Nephron progenitor cell (in vitro differentiated cells): Measurements from ENCODE around the gene CEMIP.

Source experiments
- DNase-seq: peaks from one replicate; pipeline ENCODE4 v3.0.0; 2021
- H3K27ac Mint-ChIP-seq: 2 replicates; pipeline ENCODE4 v1.8.0; 2021; ENCODE audit warnings: mild to moderate bottlenecking, moderate library complexity, mixed read lengths
- H3K27me3 Mint-ChIP-seq: 2 replicates; pipeline ENCODE4 v1.8.0; 2021; ENCODE audit warnings: mild to moderate bottlenecking, low read depth, mixed read lengths; ENCODE audit not compliant: poor library complexity
- H3K36me3 Mint-ChIP-seq: 2 replicates; pipeline ENCODE4 v1.8.0; 2021; ENCODE audit warnings: low read depth, mixed read lengths
- H3K4me1 Mint-ChIP-seq: 2 replicates; pipeline ENCODE4 v1.8.0; 2021; ENCODE audit warnings: mixed read lengths
- H3K4me3 Mint-ChIP-seq: 2 replicates; pipeline ENCODE4 v1.8.0; 2021; ENCODE audit warnings: mild to moderate bottlenecking, moderate library complexity, mixed read lengths
- H3K9me3 Mint-ChIP-seq: 2 replicates; pipeline ENCODE4 v1.8.0; 2021; ENCODE audit warnings: mild to moderate bottlenecking, moderate library complexity, mixed read lengths
- CTCF ChIP-seq: fragments of 200-600 bp; sonication (generic); IDR thresholded peaks from 2 replicates; pipeline ENCODE4 v1.5.0; 2021; ENCODE audit warnings: antibody characterized with exemption

Gene CEMIP

GRCh38 chr15:80895965-80896364, 116.8 kb downstream of the CEMIP start:
- Mint-ChIP-seq H3K27ac (no peak overlapping the region), H3K27me3 (peaks cover 8% of the 10 kb centered on the region), H3K4me1 (peaks cover 3% of the 10 kb centered on the region), H3K4me3 (no peak overlapping the region), H3K36me3 (peaks cover 15% of the 10 kb centered on the region), H3K9me3 (peaks cover 11% of the 10 kb centered on the region)
- no peak for TF ChIP-seq CTCF
- no peak for DNase-seq

GRCh38 chr15:80898040-80898439, 118.9 kb downstream of the CEMIP start:
- Mint-ChIP-seq H3K4me3 (no peak overlapping the region), H3K36me3 (peaks cover 16% of the 10 kb centered on the region), H3K27ac (no peak overlapping the region), H3K9me3 (peaks cover 11% of the 10 kb centered on the region), H3K27me3 (peaks cover 8% of the 10 kb centered on the region), H3K4me1 (peaks cover 12% of the 10 kb centered on the region)
- TF ChIP-seq CTCF, result no peak
- no peak for DNase-seq

- DNase-seq, result no peak
- Mint-ChIP-seq H3K36me3 (peaks cover 21% of the 10 kb centered on the region), H3K27me3 (peaks cover 13% of the 10 kb centered on the region), H3K4me3 (no peak overlapping the region), H3K9me3 (no peaks in the 10 kb centered on the region), H3K27ac (peak overlapping the region; percentile 62), H3K4me1 (peaks cover 53% of the 10 kb centered on the region)
- no peak for TF ChIP-seq CTCF
These were observed 123.2 kb downstream of the CEMIP start for GRCh38 chr15:80902298-80902801.

GRCh38 chr15:80904998-80905397, 125.8 kb downstream of the CEMIP start:
- peaks cover 7% of the 10 kb centered on the region for H3K9me3 Mint-ChIP-seq
- peaks cover 53% of the 10 kb centered on the region for H3K4me1 Mint-ChIP-seq
- H3K27me3 Mint-ChIP-seq, result peaks cover 9% of the 10 kb centered on the region
- peak overlapping the region; percentile 44 for H3K4me3 Mint-ChIP-seq
- TF ChIP-seq CTCF, result no peak
- H3K27ac Mint-ChIP-seq, result peak overlapping the region; percentile 13
- H3K36me3 Mint-ChIP-seq, result peaks cover 40% of the 10 kb centered on the region
- DNase-seq, result no peak

- Mint-ChIP-seq H3K27ac (peak overlapping the region; percentile 64), H3K36me3 (peaks cover 47% of the 10 kb centered on the region), H3K4me1 (peaks cover 53% of the 10 kb centered on the region), H3K9me3 (peaks cover 7% of the 10 kb centered on the region), H3K27me3 (peaks cover 4% of the 10 kb centered on the region), H3K4me3 (no peak overlapping the region)
- peak; percentile 25 for DNase-seq
- TF ChIP-seq CTCF, result no peak
These were observed 127.1 kb downstream of the CEMIP start for GRCh38 chr15:80906159-80906766.

- TF ChIP-seq CTCF, result no peak
- no peak overlapping the region for H3K4me3 Mint-ChIP-seq
- peaks cover 14% of the 10 kb centered on the region for H3K27me3 Mint-ChIP-seq
- no peak for DNase-seq
- H3K27ac Mint-ChIP-seq, result peak overlapping the region; percentile 60
- peaks cover 30% of the 10 kb centered on the region for H3K36me3 Mint-ChIP-seq
- peaks cover 19% of the 10 kb centered on the region for H3K4me1 Mint-ChIP-seq
- H3K9me3 Mint-ChIP-seq, result peaks cover 7% of the 10 kb centered on the region
These were observed 132.7 kb downstream of the CEMIP start for GRCh38 chr15:80911821-80912220.
